Uterus (tissue), 2 donors: ENCODE data around the gene CLDN7.

ENCODE experiments used
- CTCF ChIP-seq, 4 experiments: fragments of 200-600 bp in 2 of 4; fragments of 450-650 bp in 2 of 4; sonication (generic) in 2 of 4; IDR thresholded peaks; one replicate each; pipeline ENCODE4 v1.5.1; 2016 to 2019; ENCODE audit warnings: antibody characterized with exemption in 4 of 4, mild to moderate bottlenecking in 2 of 4, moderate library complexity in 1 of 4
- POLR2A ChIP-seq, 2 donors: fragments of 450-650 bp; IDR thresholded peaks; one replicate each; pipeline ENCODE4 v1.6.1; 2016; ENCODE audit warnings: antibody characterized with exemption in 2 of 2, mild to moderate bottlenecking in 1 of 2, moderate library complexity in 1 of 2

- TF ChIP-seq CTCF (IDR thresholded peaks at IDR 0.05) = no peak
- no peak for TF ChIP-seq POLR2A (IDR thresholded peaks at IDR 0.05)
Observed at GRCh38 chr17:7218758-7219157, 43.5 kb downstream of the CLDN7 start.
